WTC11 (cell line): ENCODE measurements around the gene NFATC1. TPM values are rescaled to one million over a fixed set of nuclear protein-coding genes. Genes with fewer than 3 reads are reported as not detected.

Experiments
- ATAC-seq: fragments of 200-7000 bp; cut with Tn5 transposase; 2 replicates; pipeline ENCODE4 v1.10.0; 2021; ENCODE audit warnings: mild to moderate bottlenecking, moderate library complexity
- CTCF ChIA-PET: fragments of 300-600 bp; sonication (Branson Sonifier 250); formaldehyde crosslinking; loops from one replicate; lab custom pipeline; 2021; ENCODE audit warnings: antibody characterized with exemption; lab: Charles Lee
- POLR2A ChIA-PET: fragments of 350-600 bp; sonication (Branson Sonifier 250); formaldehyde crosslinking; loops from one replicate; lab custom pipeline; 2021; ENCODE audit warnings: antibody characterized with exemption; lab: Charles Lee
- DNase-seq: peaks from one replicate; pipeline ENCODE4 v3.0.0; 2021; ENCODE audit warnings: low spot score
- H3K27ac Mint-ChIP-seq: 2 replicates; pipeline ENCODE4 v1.8.0; 2021; ENCODE audit warnings: mixed read lengths
- H3K27me3 Mint-ChIP-seq: 2 replicates; pipeline ENCODE4 v1.8.0; 2021; ENCODE audit warnings: low read depth, mild to moderate bottlenecking, moderate library complexity, mixed read lengths
- H3K36me3 Mint-ChIP-seq: 2 replicates; pipeline ENCODE4 v1.8.0; 2021; ENCODE audit warnings: mixed read lengths
- H3K4me1 Mint-ChIP-seq: 2 replicates; pipeline ENCODE4 v1.8.0; 2022; ENCODE audit warnings: mixed read lengths
- H3K4me3 Mint-ChIP-seq: 2 replicates; pipeline ENCODE4 v1.8.0; 2021; ENCODE audit warnings: mild to moderate bottlenecking, moderate library complexity, mixed read lengths
- H3K9me3 Mint-ChIP-seq: 2 replicates; pipeline ENCODE4 v1.8.0; 2021; ENCODE audit warnings: mixed read lengths
- ARID4B ChIP-seq: sonication (generic); formaldehyde crosslinking; IDR thresholded peaks from 2 replicates; pipeline ENCODE4 v1.8.0; 2023; ENCODE audit warnings: missing genetic modification reagents, mild to moderate bottlenecking, borderline replicate concordance
- CBFB ChIP-seq: sonication (generic); formaldehyde crosslinking; IDR thresholded peaks from 2 replicates; pipeline ENCODE4 v1.8.1; 2022; ENCODE audit warnings: mild to moderate bottlenecking, low read depth, missing genetic modification reagents
- E2F1 ChIP-seq: sonication (generic); formaldehyde crosslinking; IDR thresholded peaks from 2 replicates; pipeline ENCODE4 v1.8.0; 2022; ENCODE audit warnings: mild to moderate bottlenecking, missing genetic modification reagents
- E2F4 ChIP-seq: sonication (generic); formaldehyde crosslinking; IDR thresholded peaks from 2 replicates; pipeline ENCODE4 v1.8.1; 2022; ENCODE audit warnings: low read depth, mild to moderate bottlenecking, moderate library complexity, missing genetic modification reagents, borderline replicate concordance
- EMX1 ChIP-seq: fragments of 250-450 bp; sonication (Bioruptor Pico); IDR thresholded peaks from 2 replicates; pipeline ENCODE4 v1.8.0; 2021; ENCODE audit warnings: mild to moderate bottlenecking
- ESRRA ChIP-seq: sonication (generic); formaldehyde crosslinking; IDR thresholded peaks from 2 replicates; pipeline ENCODE4 v1.8.1; 2022; ENCODE audit warnings: mild to moderate bottlenecking, missing genetic modification reagents, borderline replicate concordance
- ETV6 ChIP-seq: sonication (generic); formaldehyde crosslinking; IDR thresholded peaks from 2 replicates; pipeline ENCODE4 v1.8.1; 2022; ENCODE audit warnings: mild to moderate bottlenecking, missing genetic modification reagents
- FOXJ3 ChIP-seq: sonication (generic); formaldehyde crosslinking; IDR thresholded peaks from 2 replicates; pipeline ENCODE4 v1.9.0; 2021; ENCODE audit warnings: missing genetic modification reagents, mild to moderate bottlenecking, borderline replicate concordance
- FOXP4 ChIP-seq: sonication (generic); formaldehyde crosslinking; IDR thresholded peaks from 2 replicates; pipeline ENCODE4 v1.8.0; 2022; ENCODE audit warnings: mild to moderate bottlenecking, missing genetic modification reagents
- GTF2I ChIP-seq: fragments of 250-450 bp; sonication (Bioruptor Pico); conservative IDR thresholded peaks from 2 replicates; pipeline ENCODE4 v1.4.0; 2021; ENCODE audit warnings: mild to moderate bottlenecking
- IRF1 ChIP-seq: sonication (generic); formaldehyde crosslinking; IDR thresholded peaks from 2 replicates; pipeline ENCODE4 v1.8.0; 2023; ENCODE audit warnings: missing genetic modification reagents
- JUN ChIP-seq: sonication (generic); formaldehyde crosslinking; IDR thresholded peaks from 2 replicates; pipeline ENCODE4 v1.8.0; 2023; ENCODE audit warnings: mild to moderate bottlenecking, missing genetic modification reagents
- MXD4 ChIP-seq: fragments of 250-450 bp; sonication (Bioruptor Pico); IDR thresholded peaks from 2 replicates; pipeline ENCODE4 v1.8.0; 2021; ENCODE audit warnings: mild to moderate bottlenecking, moderate library complexity, borderline replicate concordance
- NFE2L1 ChIP-seq: sonication (generic); formaldehyde crosslinking; IDR thresholded peaks from 2 replicates; pipeline ENCODE4 v1.8.1; 2023; ENCODE audit warnings: missing genetic modification reagents
- USF1 ChIP-seq: sonication (generic); formaldehyde crosslinking; IDR thresholded peaks from 2 replicates; pipeline ENCODE4 v1.8.0; 2022; ENCODE audit warnings: mild to moderate bottlenecking, missing genetic modification reagents
- ZBTB43 ChIP-seq: sonication (generic); formaldehyde crosslinking; IDR thresholded peaks from 2 replicates; pipeline ENCODE4 v1.8.1; 2023; ENCODE audit warnings: mild to moderate bottlenecking, missing genetic modification reagents
- ZNF219 ChIP-seq: sonication (generic); formaldehyde crosslinking; IDR thresholded peaks from 2 replicates; pipeline ENCODE4 v1.8.0; 2023; ENCODE audit warnings: missing genetic modification reagents, mild to moderate bottlenecking, borderline replicate concordance
- ZNF317 ChIP-seq: sonication (generic); formaldehyde crosslinking; IDR thresholded peaks from 2 replicates; pipeline ENCODE4 v1.8.1; 2023; ENCODE audit warnings: low read depth, mild to moderate bottlenecking, moderate library complexity, missing genetic modification reagents, borderline replicate concordance
- ZNF512 ChIP-seq: sonication (generic); formaldehyde crosslinking; IDR thresholded peaks from 2 replicates; pipeline ENCODE4 v1.8.1; 2022; ENCODE audit warnings: missing genetic modification reagents, borderline replicate concordance
- ZNF671 ChIP-seq: fragments of 250-450 bp; sonication (Bioruptor Pico); IDR thresholded peaks from 2 replicates; pipeline ENCODE4 v1.8.0; 2021; ENCODE audit warnings: mild to moderate bottlenecking
- total RNA-seq: library from RNA; stranded (reverse); gene quantifications from 3 replicates; pipeline ENCODE4 v1.2.3, GENCODE V29; 2021

Gene NFATC1
- total RNA-seq, 1 experiment from 2014 or later = 20.2 TPM

- POLR2A ChIA-PET = no interaction called here
- peaks cover 45% of the 10 kb centered on the region for H3K4me1 Mint-ChIP-seq
- H3K27me3 Mint-ChIP-seq = peaks cover 7% of the 10 kb centered on the region
- no peak for DNase-seq
- H3K36me3 Mint-ChIP-seq = no peaks in the 10 kb centered on the region; the same call in 1 of the 2 replicates
- peak overlapping the region; percentile 68 for H3K27ac Mint-ChIP-seq
- H3K9me3 Mint-ChIP-seq = no peaks in the 10 kb centered on the region
- CTCF ChIA-PET = interaction anchor here (0.8 to 1.0 kb wide), 2 partner anchors 23 to 209 kb away, joined by 3 to 4 read pairs; no protein-coding TSS in a partner anchor
- no peak overlapping the region for H3K4me3 Mint-ChIP-seq
- ATAC-seq = no peak
- TF ChIP-seq E2F1 (no peak), ZBTB43 (CRISPR knock-in tag) (no peak), GTF2I (CRISPR knock-in tag) (no peak), ESRRA (CRISPR knock-in tag) (no peak), USF1 (CRISPR knock-in tag) (no peak), ZNF317 (CRISPR knock-in tag) (no peak), FOXP4 (CRISPR knock-in tag) (no peak), EMX1 (CRISPR knock-in tag) (no peak), ZNF219 (CRISPR knock-in tag) (no peak), MXD4 (no peak), JUN (no peak), ZNF671 (CRISPR knock-in tag) (no peak), NFE2L1 (CRISPR knock-in tag) (no peak), E2F4 (CRISPR knock-in tag) (no peak), ARID4B (CRISPR knock-in tag) (no peak), ZNF512 (no peak), CBFB (CRISPR knock-in tag) (no peak), FOXJ3 (no peak), ETV6 (CRISPR knock-in tag) (no peak), IRF1 (CRISPR knock-in tag) (no peak)
These were observed 8.2 kb downstream of the NFATC1 start for GRCh38 chr18:79403723-79404566.
